ENCODE results near the gene SFXN2. TPM values are rescaled to one million over a fixed set of nuclear protein-coding genes. Genes with fewer than 3 reads are reported as not detected.
"Not testable (repeated sequence)": the region's sequence is repeated elsewhere in the genome, so short reads cannot be mapped to it uniquely, and the experiment has no call there.

Gene SFXN2
- polyA plus RNA-seq, 1 experiment = 5.6 TPM

- H3K4me3 ChIP-seq (ENCODE audit: low read depth, low read length) = no peak overlapping the region
- no peak for DNase-seq (ENCODE audit: low read depth)
- CTCF ChIA-PET = interaction anchor here (0.8 to 3.0 kb wide), 11 partner anchors 9 to 81 kb away, joined by 3 to 24 read pairs (median 3); partner anchors contain the start of gene WBP1L
- H3K27me3 ChIP-seq (ENCODE audit: control insufficient read depth, insufficient read depth, low read length) = no peaks in the 10 kb centered on the region
- POLR2A ChIA-PET = interaction anchor here (0.5 to 0.6 kb wide), 2 partner anchors 10 to 109 kb away, joined by 3 read pairs; partner anchors contain the start of gene WBP1L
- H3K36me3 ChIP-seq (ENCODE audit: control insufficient read depth, insufficient read depth, low read length) = no peaks in the 10 kb centered on the region
- TF ChIP-seq CTCF (IDR thresholded peaks at IDR 0.05; ENCODE audit: insufficient read depth, low read depth, low read length) = no peak
Measured at GRCh38 chr10:102753718-102754117, 39.3 kb downstream of the SFXN2 start.

- TF ChIP-seq CTCF (IDR thresholded peaks at IDR 0.05; ENCODE audit: insufficient read depth, low read depth, low read length) = no peak
- DNase-seq (ENCODE audit: low read depth) = no peak
- POLR2A ChIA-PET = no interaction called here
- CTCF ChIA-PET = no interaction called here
- Histone ChIP-seq H3K4me3 (ENCODE audit: low read depth, low read length) (no peak overlapping the region), H3K27me3 (ENCODE audit: control insufficient read depth, insufficient read depth, low read length) (no peaks in the 10 kb centered on the region), H3K36me3 (ENCODE audit: control insufficient read depth, insufficient read depth, low read length) (no peaks in the 10 kb centered on the region)
Measured at GRCh38 chr10:102757323-102757722, 42.9 kb downstream of the SFXN2 start.

- ChIA-PET CTCF (no interaction called here), POLR2A (no interaction called here)
- no peak for TF ChIP-seq CTCF (IDR thresholded peaks at IDR 0.05; ENCODE audit: insufficient read depth, low read depth, low read length)
- Histone ChIP-seq H3K4me3 (ENCODE audit: low read depth, low read length) (no peak overlapping the region), H3K36me3 (ENCODE audit: control insufficient read depth, insufficient read depth, low read length) (no peaks in the 10 kb centered on the region), H3K27me3 (ENCODE audit: control insufficient read depth, insufficient read depth, low read length) (no peaks in the 10 kb centered on the region)
- DNase-seq (ENCODE audit: low read depth) = no peak
Measured at GRCh38 chr10:102758240-102758932, 44.0 kb downstream of the SFXN2 start.

GRCh38 chr10:102758933-102759262 is 44.5 kb downstream of the SFXN2 start:
- POLR2A ChIA-PET; CTCF ChIA-PET; DNase-seq (ENCODE audit: low read depth); H3K27me3 ChIP-seq (ENCODE audit: control insufficient read depth, insufficient read depth, low read length); H3K36me3 ChIP-seq (ENCODE audit: control insufficient read depth, insufficient read depth, low read length); H3K4me3 ChIP-seq (ENCODE audit: low read depth, low read length): not testable (repeated sequence)

GRCh38 chr10:102759497-102760210 is 45.2 kb downstream of the SFXN2 start:
- Histone ChIP-seq H3K27me3 (ENCODE audit: control insufficient read depth, insufficient read depth, low read length) (no peaks in the 10 kb centered on the region), H3K36me3 (ENCODE audit: control insufficient read depth, insufficient read depth, low read length) (no peaks in the 10 kb centered on the region), H3K4me3 (ENCODE audit: low read depth, low read length) (no peak overlapping the region)
- POLR2A ChIA-PET = no interaction called here
- CTCF ChIA-PET = no interaction called here
- no peak for DNase-seq (ENCODE audit: low read depth)
- TF ChIP-seq CTCF (IDR thresholded peaks at IDR 0.05; ENCODE audit: insufficient read depth, low read depth, low read length) = no peak

Data from BJ (cell line).